Hematopoietic multipotent progenitor cell treated with erythropoietin and hydrocortisone succinate and interleukin-3 and kit ligand, for 6 days (in vitro differentiated cells): ENCODE measurements around the gene PTPN2.
"Not testable (repeated sequence)": the region's sequence is repeated elsewhere in the genome, so short reads cannot be mapped to it uniquely, and the experiment has no call there.

Experiments used
- DNase-seq: peaks from one replicate; pipeline ENCODE4 v3.0.0-alpha.2; 2015

The PTPN2 gene

DNA sequence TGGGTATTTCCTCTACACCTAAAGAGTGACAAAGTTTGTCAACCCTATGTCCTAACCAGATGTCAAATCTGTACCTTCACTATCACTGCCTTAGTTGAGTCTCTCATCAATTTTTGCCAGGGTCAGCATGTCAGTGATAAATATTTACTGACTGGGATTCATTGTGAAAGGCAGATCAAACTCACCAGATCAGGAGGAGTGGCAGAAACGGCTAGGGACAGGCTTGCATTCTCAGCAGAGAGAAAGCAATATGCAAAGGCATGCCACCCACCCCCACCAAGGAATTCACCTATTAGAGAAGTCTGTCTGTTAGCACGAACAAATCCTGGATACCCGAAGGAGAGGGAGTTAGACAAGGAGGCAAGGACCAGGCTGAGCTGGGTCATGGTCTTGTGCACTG, 62.6 kb downstream of the PTPN2 start:
- no peak for DNase-seq

GRCh38 chr18:12820506-12820905, 63.5 kb downstream of the PTPN2 start:
- no peak for DNase-seq

DNA sequence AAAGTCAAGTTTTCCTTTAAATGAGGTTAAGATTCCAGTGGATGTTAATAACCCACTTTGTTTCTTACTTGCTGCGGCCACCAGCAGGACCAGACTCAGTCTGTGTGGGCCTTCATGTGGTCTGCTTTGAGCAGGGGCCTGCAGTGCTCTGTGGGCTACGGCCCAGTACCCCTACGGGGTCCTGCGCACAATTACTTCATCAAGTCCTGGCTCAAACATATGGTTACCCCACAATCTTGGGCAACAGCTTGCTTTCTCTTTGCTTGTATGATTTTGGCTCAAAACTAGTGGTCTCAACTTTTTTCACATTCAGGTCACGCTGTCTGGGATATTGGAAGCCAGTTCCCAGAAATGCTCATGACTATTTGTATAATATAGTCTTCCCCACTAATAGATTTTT, 64.2 kb downstream of the PTPN2 start:
- DNase-seq, result no peak

GRCh38 chr18:12819322-12819721, 64.7 kb downstream of the PTPN2 start:
- no peak for DNase-seq

GRCh38 chr18:12818243-12818642, 65.8 kb downstream of the PTPN2 start:
- DNase-seq, result no peak

- no peak for DNase-seq
Measured at GRCh38 chr18:12816451-12816850, 67.6 kb downstream of the PTPN2 start.

GRCh38 chr18:12811191-12811950, 72.7 kb downstream of the PTPN2 start:
- DNase-seq, result no peak

DNA sequence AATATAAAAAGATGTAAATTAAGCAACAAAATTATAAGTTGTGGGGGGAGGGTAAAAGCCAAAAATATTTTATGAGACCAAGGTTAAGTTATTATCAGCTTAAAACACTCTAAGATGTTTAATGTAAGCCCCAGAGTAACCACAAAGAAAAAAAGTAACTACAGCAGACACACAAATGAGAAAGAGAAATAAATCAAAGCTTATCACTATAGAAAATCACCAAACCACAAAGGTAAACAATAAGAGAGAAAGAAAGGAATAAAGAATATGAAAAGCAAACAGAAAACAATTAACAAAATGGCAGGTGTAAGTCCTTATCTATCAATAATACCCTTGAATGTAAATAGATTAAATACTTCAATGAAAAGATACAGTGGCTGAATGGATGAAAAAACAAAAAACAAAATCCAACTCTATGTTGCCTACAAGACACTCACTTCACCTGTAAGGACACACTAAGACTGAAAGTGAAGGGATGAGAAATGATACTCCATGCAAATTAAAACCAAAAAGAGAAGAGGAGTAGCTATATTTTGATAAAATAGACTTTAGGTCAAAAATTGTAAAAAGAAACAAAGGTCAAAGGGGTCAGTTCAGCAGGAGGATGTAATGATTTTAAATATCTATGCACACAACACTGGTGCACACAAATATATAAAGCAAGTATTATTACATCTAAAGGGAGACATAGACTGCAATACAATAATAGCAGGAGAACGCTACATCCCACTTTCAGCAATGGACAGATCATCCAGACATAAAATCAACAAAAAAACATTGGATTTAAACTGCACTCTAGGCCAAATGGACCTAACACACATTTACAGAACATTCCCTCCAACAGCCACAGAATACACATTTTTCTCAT, 80.7 kb downstream of the PTPN2 start:
- no peak for DNase-seq

DNA sequence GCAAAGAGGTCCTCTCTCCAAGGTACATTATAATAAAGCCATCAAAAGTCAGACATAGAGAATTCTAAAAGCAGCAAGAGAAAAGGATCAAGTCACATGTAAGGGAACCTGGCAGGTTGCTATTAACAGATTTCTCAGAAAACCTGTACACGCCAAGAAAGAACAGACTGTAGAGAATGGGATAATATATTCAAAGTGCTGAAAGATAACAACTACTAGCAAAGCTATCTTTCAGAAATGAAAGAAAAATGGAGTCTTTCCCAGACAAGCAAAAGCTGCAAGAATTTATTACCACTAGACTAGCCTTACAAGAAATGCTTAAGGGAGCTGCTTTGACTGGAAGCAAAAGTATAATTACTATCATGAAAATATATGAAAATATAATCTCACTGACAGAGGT, 81.5 kb downstream of the PTPN2 start:
- DNase-seq, result no peak

DNA sequence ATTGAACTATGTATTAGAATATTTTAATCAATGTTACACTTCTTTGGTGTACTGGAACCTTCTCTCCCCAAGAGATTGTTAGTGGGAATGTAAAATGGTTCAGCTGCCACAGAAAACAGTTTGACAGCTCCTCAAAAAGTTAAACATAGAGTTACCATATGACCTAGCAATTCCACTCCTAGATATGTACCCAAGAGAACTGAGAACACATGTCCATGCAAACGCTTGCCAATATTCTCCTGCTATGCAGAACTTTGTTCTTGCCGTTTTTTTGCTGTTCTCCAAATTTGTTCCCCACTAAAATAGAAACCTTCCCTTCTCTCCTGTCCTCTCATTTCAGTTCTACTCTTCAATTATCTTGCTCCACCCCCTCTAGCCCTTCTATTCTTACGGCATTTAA, 87.6 kb downstream of the PTPN2 start:
- DNase-seq, result no peak

- DNase-seq, result no peak
Measured at GRCh38 chr18:12791610-12792009, 92.4 kb downstream of the PTPN2 start.

GRCh38 chr18:12786669-12787068, 97.4 kb downstream of the PTPN2 start:
- no peak for DNase-seq

- DNase-seq, result no peak
Measured at GRCh38 chr18:12783524-12783923, 100.5 kb downstream of the PTPN2 start.

DNA sequence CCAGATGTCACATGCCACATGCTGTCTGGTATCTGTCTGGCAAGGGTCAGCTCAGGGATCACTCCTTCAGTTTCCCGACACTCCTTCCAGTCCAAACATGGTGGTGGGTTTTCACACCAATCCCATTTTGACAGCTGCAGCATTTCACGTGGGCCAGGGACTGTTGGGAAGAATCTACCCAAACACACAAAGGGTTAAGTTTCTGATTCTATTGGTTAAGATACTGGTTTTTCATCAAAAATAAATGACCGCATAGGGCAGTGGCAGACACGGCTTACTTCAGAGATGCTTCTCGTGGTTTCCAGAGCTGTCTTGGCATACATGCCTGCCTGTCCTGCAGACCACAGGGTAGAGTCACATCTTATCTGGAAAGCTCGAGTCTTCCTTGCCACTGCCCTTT, 101.5 kb downstream of the PTPN2 start:
- DNase-seq, result no peak

DNA sequence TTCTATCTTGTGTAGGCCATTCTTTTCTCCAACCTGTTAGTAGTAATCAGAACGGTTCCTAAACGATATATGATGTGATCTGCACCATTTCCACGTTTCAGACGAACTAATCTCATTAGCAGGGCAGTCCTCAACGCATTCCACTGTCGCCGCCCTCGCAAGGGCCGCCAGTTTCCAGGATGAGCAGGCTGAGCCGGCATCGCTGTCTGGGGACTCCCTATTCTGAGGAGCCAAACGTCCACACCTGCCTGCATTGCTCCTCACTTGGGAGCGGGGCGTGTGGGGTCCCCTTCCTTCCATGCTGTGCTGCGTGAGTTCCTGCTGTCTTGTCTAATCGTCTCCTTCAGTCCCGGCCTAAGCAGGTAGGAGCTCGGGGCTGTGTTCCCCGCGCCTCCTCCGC, 104.6 kb downstream of the PTPN2 start:
- DNase-seq, result no peak

DNA sequence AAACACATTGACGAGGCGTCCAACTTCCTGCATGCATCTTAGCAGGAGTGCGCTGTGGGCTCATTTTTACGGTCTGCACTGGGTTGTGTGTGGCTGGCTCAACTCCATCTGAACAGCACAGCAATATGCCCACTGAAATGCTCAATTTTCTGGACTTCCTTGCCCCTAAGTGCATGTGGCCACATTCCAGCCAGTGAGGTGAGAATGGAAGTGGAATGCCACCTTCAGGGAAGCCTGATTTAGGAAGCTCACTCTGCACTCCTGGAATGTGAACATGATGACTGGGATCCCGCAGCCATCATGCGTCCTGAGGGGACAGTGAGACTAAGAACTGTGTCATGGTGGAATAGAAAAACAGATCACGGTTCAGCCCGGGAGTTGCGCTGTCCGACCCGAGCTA, 105.0 kb downstream of the PTPN2 start:
- no peak for DNase-seq

GRCh38 chr18:12777500-12777944, 106.5 kb downstream of the PTPN2 start:
- no peak for DNase-seq

DNA sequence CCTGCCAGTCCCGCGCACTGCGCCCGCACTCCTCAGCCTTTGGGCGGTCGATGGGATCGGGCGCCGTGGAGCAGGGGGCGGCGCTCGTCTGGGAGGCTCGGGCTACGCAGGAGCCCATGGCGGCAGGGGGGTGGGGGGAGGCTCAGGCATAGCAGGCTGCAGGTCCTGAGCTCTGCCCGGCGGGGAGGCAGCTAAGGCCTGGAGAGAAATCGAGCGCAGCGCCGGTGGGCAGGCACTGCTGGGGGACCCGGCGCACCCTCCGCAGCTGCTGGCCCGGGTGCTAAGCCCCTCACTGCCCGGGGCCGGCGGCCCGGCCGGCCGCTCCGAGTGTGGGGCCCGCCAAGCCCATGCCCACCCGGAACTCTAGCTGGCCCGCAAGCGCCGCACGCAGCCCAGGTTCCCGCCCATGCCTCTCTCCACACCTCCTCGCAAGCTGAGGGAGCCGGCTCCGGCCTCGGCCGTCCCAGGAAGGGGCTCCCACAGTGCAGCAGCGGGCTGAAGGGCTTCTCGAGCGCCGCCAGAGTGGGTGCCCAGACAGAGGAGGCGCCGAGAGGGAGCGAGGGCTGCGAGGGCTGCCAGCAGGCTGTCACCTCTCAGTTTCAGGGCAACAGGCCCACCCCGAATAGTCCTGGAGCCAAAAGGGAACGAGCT, 107.1 kb downstream of the PTPN2 start:
- no peak for DNase-seq

DNA sequence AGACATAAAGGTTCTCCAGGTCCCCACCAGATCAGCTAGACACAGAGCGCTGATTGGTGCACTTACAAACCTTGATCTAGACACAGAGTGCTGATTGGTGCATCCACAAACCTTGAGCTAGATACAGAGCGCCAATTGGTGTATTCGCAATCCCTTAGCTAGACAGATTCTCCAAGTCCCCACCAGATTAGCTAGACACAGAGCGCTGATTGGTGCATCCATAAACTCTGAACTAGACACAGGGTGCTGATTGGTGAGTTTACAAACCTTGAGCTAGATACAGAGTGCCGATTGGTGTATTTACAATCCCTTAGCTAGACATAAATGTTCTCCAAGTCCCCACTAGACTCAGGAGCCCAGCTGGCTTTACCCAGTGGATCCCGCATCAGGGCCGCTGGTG, 107.6 kb downstream of the PTPN2 start:
- not testable (repeated sequence) for DNase-seq

DNA sequence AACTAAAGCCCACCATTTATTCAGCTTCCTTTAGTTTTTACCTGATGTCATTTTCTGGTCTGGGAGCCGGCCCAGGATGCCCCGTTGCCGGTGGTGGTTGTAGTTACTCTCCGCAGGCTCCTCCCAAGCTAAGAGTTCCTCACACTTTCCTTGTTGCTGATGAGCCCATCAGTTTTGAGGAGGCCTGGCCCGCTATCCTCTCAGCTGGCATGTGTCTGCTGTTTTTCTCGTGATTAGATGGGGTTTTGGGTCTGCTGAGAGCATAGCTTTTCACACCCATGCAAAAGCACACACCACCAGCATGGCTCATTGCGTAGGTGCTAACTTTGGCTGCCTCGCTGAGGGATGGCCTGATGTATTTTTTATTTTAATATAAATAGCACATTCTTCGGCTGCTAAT, 109.1 kb downstream of the PTPN2 start:
- DNase-seq, result no peak

DNA sequence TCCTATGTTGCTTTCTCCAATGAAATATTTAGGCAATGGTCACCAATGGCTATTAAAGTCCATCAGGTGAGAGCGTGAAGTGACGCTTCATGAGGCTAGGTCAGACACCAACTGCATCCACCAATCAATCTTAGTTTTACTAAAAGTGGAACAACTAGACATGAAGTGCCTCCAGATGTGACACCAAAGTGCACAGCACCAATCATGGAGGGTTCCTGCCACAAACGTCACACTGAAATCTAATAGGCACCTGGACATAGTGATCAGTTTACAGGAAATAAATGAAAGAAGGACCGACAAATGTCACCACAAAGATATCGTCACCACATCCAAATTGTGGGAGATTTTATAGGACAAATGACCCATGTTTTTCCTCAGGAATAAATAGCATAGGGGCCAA, 110.7 kb downstream of the PTPN2 start:
- DNase-seq, result no peak

DNA sequence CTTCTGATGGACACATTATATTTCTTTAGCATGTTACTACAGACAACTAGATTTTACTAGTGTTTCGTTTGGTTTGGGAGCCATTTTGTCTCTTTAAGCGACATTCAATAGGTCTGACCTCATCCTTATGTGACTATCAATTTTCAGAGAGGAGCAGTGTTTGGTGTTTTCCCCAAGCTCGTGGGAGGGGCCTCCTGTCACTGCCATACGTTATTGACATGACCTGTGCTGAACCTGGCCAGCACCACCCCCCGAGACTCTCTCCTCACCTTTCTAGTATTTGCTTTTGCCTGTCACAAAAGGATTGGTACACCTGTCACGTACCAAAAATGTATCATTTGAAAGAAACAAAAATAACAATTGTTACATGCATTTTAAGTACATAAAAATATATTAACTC, 111.9 kb downstream of the PTPN2 start:
- no peak for DNase-seq

DNA sequence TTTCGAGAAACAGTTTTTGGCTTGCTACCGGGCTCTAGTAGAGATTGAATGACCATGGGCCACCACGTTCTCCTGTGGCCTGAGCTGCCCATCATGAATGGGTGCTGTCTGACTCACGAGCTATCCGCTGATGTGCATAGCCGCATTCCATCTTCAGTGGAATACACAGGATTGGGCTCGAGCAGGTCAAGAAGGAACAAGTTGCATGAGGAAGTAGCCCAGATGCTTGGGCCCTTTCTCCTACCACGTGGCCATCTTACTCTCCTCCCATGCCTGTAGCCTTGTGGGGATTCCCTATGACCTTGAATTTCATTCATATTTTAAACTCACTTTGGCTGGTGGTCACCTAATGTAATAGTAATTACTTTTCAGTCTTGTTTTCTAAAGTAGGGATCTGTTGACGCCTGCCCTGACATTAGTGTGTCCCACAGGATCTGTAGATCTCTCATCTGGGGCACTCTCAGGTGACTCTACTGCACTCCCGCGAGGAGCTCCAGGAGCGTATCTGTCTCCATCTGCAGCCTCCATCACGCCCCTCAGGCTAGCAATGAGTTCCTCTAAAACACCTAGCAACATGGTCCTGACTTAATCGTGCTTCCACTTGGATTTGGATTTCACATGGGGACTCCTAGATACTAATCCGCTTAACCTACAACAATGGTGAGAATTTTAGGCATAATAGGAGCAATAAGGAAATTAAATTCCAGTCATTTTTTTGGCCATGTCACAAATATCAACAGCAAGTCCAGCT, 113.4 kb downstream of the PTPN2 start:
- DNase-seq, result no peak
